AG09309 (cell line): Measurements from ENCODE around the gene IFIT1B.

Experiments
- DNase-seq: peaks from one replicate; pipeline ENCODE4 v3.0.0-alpha.2; 2010; ENCODE audit warnings: low read depth
- H3K4me3 ChIP-seq: 2 replicates; pipeline ENCODE4 v1.5.1; 2011; ENCODE audit warnings: mild to moderate bottlenecking, low read depth, low read length, moderate library complexity; ENCODE audit not compliant: control insufficient read depth
- CTCF ChIP-seq: IDR thresholded peaks from 2 replicates; pipeline ENCODE4 v1.5.1; 2011; ENCODE audit warnings: mild to moderate bottlenecking, low read depth, low read length, inconsistent platforms; ENCODE audit not compliant: insufficient read depth, control insufficient read depth; ENCODE audit errors: missing control alignments

IFIT1B gene

GRCh38 chr10:89357975-89358374 is 19.9 kb upstream of the IFIT1B start:
- no peak for DNase-seq
- no peak overlapping the region for H3K4me3 ChIP-seq
- TF ChIP-seq CTCF = no peak

- TF ChIP-seq CTCF = no peak
- DNase-seq = no peak
- H3K4me3 ChIP-seq = no peak overlapping the region
These were observed 17.7 kb upstream of the IFIT1B start for GRCh38 chr10:89360157-89360556.

- no peak for DNase-seq
- TF ChIP-seq CTCF = no peak
- H3K4me3 ChIP-seq = no peak overlapping the region
These were observed 14.9 kb upstream of the IFIT1B start for GRCh38 chr10:89362929-89363328.

- no peak overlapping the region for H3K4me3 ChIP-seq
- no peak for DNase-seq
- no peak for TF ChIP-seq CTCF
These were observed 14.0 kb upstream of the IFIT1B start for GRCh38 chr10:89363729-89364442.

- TF ChIP-seq CTCF = no peak
- no peak for DNase-seq
These were observed 13.3 kb upstream of the IFIT1B start for GRCh38 chr10:89364531-89364930.

GRCh38 chr10:89367529-89367928 is 10.3 kb upstream of the IFIT1B start:
- H3K4me3 ChIP-seq = no peak overlapping the region
- no peak for TF ChIP-seq CTCF
- no peak for DNase-seq

More at GRCh38 chr10:89364531-89364930, 13.3 kb upstream of the IFIT1B start:
- no peak overlapping the region for H3K4me3 ChIP-seq
